HepG2 (cell line): ENCODE measurements around the gene STRN4. TPM values are rescaled to one million over a fixed set of nuclear protein-coding genes. Genes with fewer than 3 reads are reported as not detected.

ENCODE experiments used
- ATAC-seq: fragments of 200-7000 bp; cut with Tn5 transposase; 3 replicates; pipeline ENCODE4 v1.9.1; 2020; ENCODE audit warnings: mild to moderate bottlenecking, moderate library complexity
- BruUV-seq: library from RNA; stranded (reverse); fragments of 400-500 nt; replicated peaks from 2 replicates; lab custom pipeline; 2021; lab: Mats Ljungman, UMichigan
- CTCF ChIA-PET: fragments of 300-600 bp; formaldehyde crosslinking; extraction: SDS; loops from one replicate; lab custom pipeline; 2021; ENCODE audit warnings: low total read pairs, inconsistent platforms, low intra/inter-chr PET ratio; lab: Yijun Ruan, JAX
- POLR2A ChIA-PET: fragments of 350-600 bp; sonication (Branson Sonifier 250); formaldehyde crosslinking; loops from one replicate; lab custom pipeline; 2020; ENCODE audit warnings: antibody characterized with exemption, inconsistent platforms; lab: Yijun Ruan, JAX
- DNase-seq: peaks from one replicate; pipeline ENCODE4 v3.0.0-alpha.2; 2015; ENCODE audit warnings: low spot score
- FAIRE-seq: peaks from 3 replicates; lab custom pipeline; 2011; peaks lifted over from hg19 to GRCh38; lab: Jason Lieb, UNC
- H2AFZ ChIP-seq: one replicate; pipeline ENCODE4 v1.6.1; 2011; ENCODE audit warnings: low read length, inconsistent platforms
- H3K27ac ChIP-seq: fragments of 300-600 bp; 3 replicates; pipeline ENCODE4 v1.8.0; 2011; ENCODE audit warnings: mixed run types, mild to moderate bottlenecking, mixed read lengths, low read length, inconsistent platforms; ENCODE audit not compliant: insufficient read depth; ENCODE audit errors: extremely low read length
- H3K27me3 ChIP-seq, 2 experiments: fragments of 200-600 bp in 1 of 2; 2 replicates in 1 of 2; 3 replicates in 1 of 2; pipeline versions ENCODE4 v1.6.0 to v1.8.0; 2011; ENCODE audit warnings: low read length in 2 of 2, mild to moderate bottlenecking in 2 of 2, moderate library complexity in 2 of 2, inconsistent platforms in 1 of 2; ENCODE audit not compliant: insufficient read depth in 2 of 2, control insufficient read depth in 1 of 2
- H3K36me3 ChIP-seq, 2 experiments: fragments of 200-600 bp in 1 of 2; replicated peaks in 1 of 2; 2 replicates in 1 of 2; 3 replicates in 1 of 2; pipeline versions ENCODE4 v1.5.1 to v1.8.0; 2011; ENCODE audit warnings: low read length in 2 of 2, inconsistent platforms in 1 of 2; ENCODE audit not compliant: insufficient read depth in 2 of 2, control insufficient read depth in 1 of 2
- H3K4me1 ChIP-seq: 2 replicates; pipeline ENCODE4 v1.5.1; 2012; ENCODE audit warnings: low read length, inconsistent platforms; ENCODE audit not compliant: insufficient read depth
- H3K4me2 ChIP-seq: 2 replicates; pipeline ENCODE4 v1.6.0; 2011; ENCODE audit warnings: low read depth, low read length, inconsistent platforms
- H3K4me3 ChIP-seq, 3 experiments: fragments of 200-600 bp in 1 of 3; sonication (generic), shearing (Covaris generic) in 1 of 3; replicated peaks in 1 of 3; 2 replicates each; pipeline ENCODE4 v1.5.1; 2011 to 2016; ENCODE audit warnings: low read length in 3 of 3, inconsistent platforms in 2 of 3, low read depth in 2 of 3, mild to moderate bottlenecking in 2 of 3, control low read depth in 1 of 3, mixed read lengths in 1 of 3; ENCODE audit not compliant: insufficient read depth in 1 of 3
- H3K79me2 ChIP-seq: one replicate; pipeline ENCODE4 v1.6.1; 2011; ENCODE audit warnings: low read length, inconsistent platforms; ENCODE audit not compliant: insufficient read depth
- H3K9ac ChIP-seq: 2 replicates; pipeline ENCODE4 v1.6.0; 2011; ENCODE audit warnings: mild to moderate bottlenecking, low read depth, low read length, inconsistent platforms; ENCODE audit not compliant: insufficient read depth
- H3K9me3 ChIP-seq: 2 replicates; pipeline ENCODE4 v1.5.1; 2012; ENCODE audit warnings: mild to moderate bottlenecking, low read length
- H4K20me1 ChIP-seq: 2 replicates; pipeline ENCODE4 v1.6.0; 2011; ENCODE audit warnings: inconsistent platforms, mild to moderate bottlenecking, low read length, moderate library complexity; ENCODE audit not compliant: insufficient read depth
- CREB1 ChIP-seq, 2 experiments: fragments of 450-650 bp in 1 of 2; IDR thresholded peaks; 2 replicates each; pipeline ENCODE4 v1.6.1; 2016 to 2017; ENCODE audit warnings: control low read depth in 1 of 2, mild to moderate bottlenecking in 1 of 2, missing compliant biosample characterization in 1 of 2, missing genetic modification characterization in 1 of 2
- CREM ChIP-seq, 2 experiments: sonication (generic) in 1 of 2; formaldehyde crosslinking in 1 of 2; IDR thresholded peaks; 2 replicates each; pipeline versions ENCODE4 v1.4.0 to v1.6.1; 2016 to 2020; ENCODE audit warnings: antibody characterized with exemption in 1 of 2, mild to moderate bottlenecking in 1 of 2, missing genetic modification reagents in 1 of 2
- FOXA3 ChIP-seq: IDR thresholded peaks from 2 replicates; pipeline ENCODE4 v1.6.1; 2016; ENCODE audit warnings: missing genetic modification reagents, missing compliant biosample characterization
- HNF4G ChIP-seq, 2 experiments: sonication (generic) in 1 of 2; formaldehyde crosslinking in 1 of 2; IDR thresholded peaks; 2 replicates each; pipeline versions ENCODE4 v1.4.0 to v1.6.1; 2011 to 2020; ENCODE audit warnings: borderline replicate concordance in 2 of 2, low read depth in 2 of 2, mild to moderate bottlenecking in 2 of 2, low read length in 1 of 2, missing genetic modification reagents in 1 of 2, moderate library complexity in 1 of 2
- PCBP1 ChIP-seq: fragments of 200-400 bp; formaldehyde crosslinking; IDR thresholded peaks from 2 replicates; pipeline ENCODE4 v1.6.1; 2017; ENCODE audit warnings: mild to moderate bottlenecking, low read depth, low read length, borderline replicate concordance
- SNRNP70 ChIP-seq: fragments of 200-400 bp; formaldehyde crosslinking; IDR thresholded peaks from 2 replicates; pipeline ENCODE4 v1.6.1; 2017; ENCODE audit warnings: mild to moderate bottlenecking, low read depth, low read length, moderate library complexity
- TAF1 ChIP-seq: sonication (generic); formaldehyde crosslinking; IDR thresholded peaks from 2 replicates; pipeline ENCODE4 v1.4.0; 2020; ENCODE audit warnings: missing genetic modification reagents
- ZBTB42 ChIP-seq: sonication (generic); formaldehyde crosslinking; IDR thresholded peaks from 2 replicates; pipeline ENCODE4 v1.5.0; 2020; ENCODE audit warnings: mild to moderate bottlenecking, missing genetic modification reagents
- ZFP36L1 ChIP-seq: sonication (generic); formaldehyde crosslinking; IDR thresholded peaks from 2 replicates; pipeline ENCODE4 v1.8.0; 2022; ENCODE audit warnings: mild to moderate bottlenecking, missing genetic modification reagents, moderate library complexity
- ZKSCAN1 ChIP-seq: fragments of 150-350 bp; IDR thresholded peaks from 2 replicates; pipeline ENCODE4 v1.6.1; 2014; ENCODE audit warnings: low read length
- ZNF605 ChIP-seq: sonication (generic); formaldehyde crosslinking; IDR thresholded peaks from 2 replicates; pipeline ENCODE4 v1.8.0; 2022; ENCODE audit warnings: mild to moderate bottlenecking, missing genetic modification reagents
- ZNF788 ChIP-seq: sonication (generic); formaldehyde crosslinking; IDR thresholded peaks from 2 replicates; pipeline ENCODE4 v1.5.0; 2020; ENCODE audit warnings: mild to moderate bottlenecking, missing genetic modification reagents, borderline replicate concordance
- WGBS: methylation state at CpG from one replicate; pipeline ENCODE4 v1.1.6; 2017; ENCODE audit warnings: low lambda C conversion rate; 5-methylcytosine and 5-hydroxymethylcytosine counted together
- in situ Hi-C: cut with HindIII; loops from 2 replicates; pipeline ENCODE4 v1.10.0; 2017; ENCODE audit warnings: low pct_unique_long_range_greater_than_20kb; ENCODE audit not compliant: extremely low pct_ligation_motif_present
- intact Hi-C: fragments of 100-400 bp; cut with micrococcal nuclease; formaldehyde crosslinking; loops from one replicate; pipeline ENCODE4 v1.10.0; 2022; ENCODE audit not compliant: unreplicated experiment
- polyA plus RNA-seq, 8 experiments: library from polyadenylated mRNA; depleted of rRNA in 3 of 8; stranded (reverse) in 7 of 8; unstranded in 1 of 8; fragments of >200 nt; fragmentation: Illumina TruSeq in 4 of 8; extraction: Trizol in 4 of 8; gene quantifications; 2 replicates each; pipeline versions ENCODE4 v1.2.1 to v1.2.3, GENCODE V29; 2011 to 2016; ENCODE audit warnings: low read depth in 4 of 8, missing spikeins in 1 of 8, mixed read lengths in 1 of 8; ENCODE audit not compliant: insufficient read depth in 1 of 8
- total RNA-seq, 5 experiments: library from RNA; depleted of rRNA; stranded (reverse); fragments of >200 nt; fragmentation: Illumina TruSeq; extraction: Trizol; gene quantifications; 2 replicates each; pipeline ENCODE4 v1.2.3, GENCODE V29; 2016; ENCODE audit warnings: low read depth in 1 of 5
- TF ChIP-seq, protein P1 (sequence below): sonication (generic); formaldehyde crosslinking; IDR thresholded peaks from 2 replicates; pipeline ENCODE4 v1.8.1; 2023; ENCODE audit warnings: missing genetic modification reagents, inconsistent platforms, borderline replicate concordance

STRN4 gene
- total and polyA plus RNA-seq, 2 of the 13 experiments (the other 11 are each of a cell fraction or from before 2014, with no cell fraction given), result 43.1 to 57.3 TPM

DNA sequence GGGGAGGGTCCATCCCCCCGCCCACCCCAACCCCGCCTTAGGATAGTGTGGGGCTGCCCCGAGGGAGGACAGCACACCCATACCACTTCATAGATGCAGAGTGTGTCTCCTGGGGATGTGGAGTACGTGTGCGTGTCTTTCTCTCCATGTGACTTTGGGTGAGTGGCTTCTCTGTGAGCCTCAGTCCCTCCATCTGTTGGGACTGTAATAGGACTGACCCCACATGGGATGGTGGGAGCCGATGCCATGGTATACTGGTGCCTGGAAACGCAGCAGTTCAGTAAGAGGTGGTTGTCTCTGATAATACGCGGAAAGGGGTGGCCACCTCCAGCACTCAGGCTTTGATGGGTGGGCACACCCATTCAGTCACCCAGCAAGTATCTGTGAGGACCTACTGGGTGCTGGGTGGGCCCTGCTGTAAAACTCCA, 28.5 kb downstream of the STRN4 start:
- Histone ChIP-seq H3K27ac (no peak overlapping the region), H3K4me1 (peaks cover 27% of the 10 kb centered on the region), H2AFZ (no peak overlapping the region), H3K9ac (peak overlapping the region; percentile 75), H3K79me2 (peaks cover 20% of the 10 kb centered on the region), H4K20me1 (no peaks in the 10 kb centered on the region), H3K27me3 (no peaks in the 10 kb centered on the region; a peak in 1 of 5 replicates), H3K4me3 (peak overlapping the region; percentile 79 to 83 (median 82); a peak in 4 of 6 replicates), H3K4me2 (peak overlapping the region; percentile 73), H3K36me3 (peaks cover 8 to 14% of the 10 kb centered on the region in 2 experiments), H3K9me3 (no peaks in the 10 kb centered on the region)
- no CpG with 5 or more reads among the region's 9 CpGs for WGBS
- POLR2A ChIA-PET, result no interaction called here
- CTCF ChIA-PET, result no interaction called here
- FAIRE-seq (no peak), ATAC-seq (no peak; the same call in 2 of the 3 replicates), DNase-seq (no peak)
- intact Hi-C loops, result no loop called here
- in situ Hi-C loops, result no loop called here
- BruUV-seq, result no TSS peak
- 0 out of 2 replicates have a peak, but pooled peaks have one; percentile 14 for TF ChIP-seq ZKSCAN1
- no peak for TF ChIP-seq SNRNP70

DNA sequence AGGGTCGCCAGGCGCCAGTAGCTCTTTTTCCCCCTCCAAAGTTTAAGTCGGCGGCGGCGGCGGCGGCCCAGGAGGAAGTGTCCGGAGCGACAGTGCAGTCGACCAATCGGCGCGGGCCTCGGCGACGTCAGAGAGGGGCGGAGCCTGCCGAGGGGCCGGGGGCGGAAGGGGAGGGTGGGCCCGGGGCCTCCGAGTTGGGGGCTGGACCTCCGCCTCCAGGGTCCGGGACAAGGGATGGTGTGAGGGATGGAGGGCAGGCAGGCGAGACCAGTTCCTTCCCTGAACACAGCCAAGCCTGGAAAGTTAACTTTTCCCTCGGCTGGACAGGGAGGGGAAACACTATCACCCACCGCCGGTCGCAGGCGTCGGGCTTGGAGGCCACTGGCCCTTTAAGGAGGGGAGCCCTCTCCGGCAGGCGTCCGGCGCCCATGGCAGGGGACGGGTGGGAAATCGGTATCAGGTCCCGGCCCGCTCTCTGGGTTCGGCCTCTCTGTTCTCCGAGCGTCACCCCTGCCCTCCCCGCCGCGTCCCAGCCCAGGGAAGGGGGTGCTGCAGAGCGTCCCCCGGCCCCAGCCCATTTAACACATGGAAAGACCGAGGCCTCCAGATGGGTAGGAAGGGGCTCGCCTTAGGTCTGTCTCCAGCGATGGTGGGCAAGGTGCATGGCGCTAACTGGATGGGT, 29.1 kb downstream of the STRN4 start, which contains the start of gene PRKD2:
PRKD2 (minus strand) TSS at position 81 of the 682 bp plus-strand sequence. CDS start 744 bp downstream, outside the sequence.
- intact Hi-C loops, result no loop called here
- ATAC-seq, result peak; percentile 71
- Histone ChIP-seq H3K9ac (peak within 1 kb of the TSS; percentile 75), H3K79me2 (peaks cover 20% of the 10 kb centered on the region), H2AFZ (no peak within 1 kb of the TSS), H4K20me1 (no peaks in the 10 kb centered on the region), H3K27ac (peak within 1 kb of the TSS; percentile 38), H3K9me3 (no peaks in the 10 kb centered on the region), H3K36me3 (peaks cover 7 to 9% of the 10 kb centered on the region in 2 experiments; a peak in 4 of 5 replicates), H3K4me1 (peaks cover 25% of the 10 kb centered on the region), H3K4me2 (peak within 1 kb of the TSS; percentile 96), H3K4me3 (peak within 1 kb of the TSS; percentile 79 to 83 (median 82)), H3K27me3 (no peaks in the 10 kb centered on the region; a peak in 1 of 5 replicates)
- CTCF ChIA-PET, result no interaction called here
- BruUV-seq, result no TSS peak
- FAIRE-seq, result no peak
- 10% methylated on average over 8 of the region's 52 CpGs for WGBS
- POLR2A ChIA-PET, result interaction anchor here (0.8 to 1.4 kb wide), 3 partner anchors 10 to 29 kb away, joined by 3 read pairs; partner anchors contain the start of genes FKRP and STRN4
- peak; percentile 57 for DNase-seq
- in situ Hi-C loops, result no loop called here
- TF ChIP-seq CREM (IDR thresholded peaks at IDR 0.05), result no peak
- TF ChIP-seq CREM (CRISPR knock-in tag; IDR thresholded peaks at IDR 0.05), result no peak
- peak; percentile 49; the same call in 1 of the 2 replicates for TF ChIP-seq CREB1 (IDR thresholded peaks at IDR 0.05)
- TF ChIP-seq CREB1 (CRISPR knock-in tag; IDR thresholded peaks at IDR 0.05), result peak; percentile 43; the same call in 1 of the 2 replicates
- TF ChIP-seq ZFP36L1 (CRISPR knock-in tag), result no peak
- peak; percentile 32; the same call in 1 of the 2 replicates for TF ChIP-seq TAF1 (CRISPR knock-in tag)
- TF ChIP-seq, protein P1, sequence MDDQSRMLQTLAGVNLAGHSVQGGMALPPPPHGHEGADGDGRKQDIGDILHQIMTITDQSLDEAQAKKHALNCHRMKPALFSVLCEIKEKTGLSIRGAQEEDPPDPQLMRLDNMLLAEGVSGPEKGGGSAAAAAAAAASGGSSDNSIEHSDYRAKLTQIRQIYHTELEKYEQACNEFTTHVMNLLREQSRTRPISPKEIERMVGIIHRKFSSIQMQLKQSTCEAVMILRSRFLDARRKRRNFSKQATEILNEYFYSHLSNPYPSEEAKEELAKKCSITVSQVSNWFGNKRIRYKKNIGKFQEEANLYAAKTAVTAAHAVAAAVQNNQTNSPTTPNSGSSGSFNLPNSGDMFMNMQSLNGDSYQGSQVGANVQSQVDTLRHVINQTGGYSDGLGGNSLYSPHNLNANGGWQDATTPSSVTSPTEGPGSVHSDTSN (CRISPR knock-in tag), result peak; percentile 61; the same call in 1 of the 2 replicates
- TF ChIP-seq ZNF605, result peak; percentile 59; the same call in 1 of the 2 replicates
- TF ChIP-seq ZNF788, result peak; percentile 56; the same call in 1 of the 2 replicates
- 0 out of 2 replicates have a peak, but pooled peaks have one; percentile 8 for TF ChIP-seq FOXA3
- TF ChIP-seq HNF4G (IDR thresholded peaks at IDR 0.05; ENCODE audit: borderline replicate concordance, low read depth, low read length), result no peak
- TF ChIP-seq HNF4G (CRISPR knock-in tag; IDR thresholded peaks at IDR 0.05; ENCODE audit: borderline replicate concordance, low read depth), result peak; percentile 25; the same call in 1 of the 2 replicates
- TF ChIP-seq PCBP1, result peak; percentile 39; the same call in 1 of the 2 replicates
- TF ChIP-seq ZBTB42, result peak; percentile 44; the same call in 1 of the 2 replicates
